ENCODE measurements around the gene S1PR4.

DNA sequence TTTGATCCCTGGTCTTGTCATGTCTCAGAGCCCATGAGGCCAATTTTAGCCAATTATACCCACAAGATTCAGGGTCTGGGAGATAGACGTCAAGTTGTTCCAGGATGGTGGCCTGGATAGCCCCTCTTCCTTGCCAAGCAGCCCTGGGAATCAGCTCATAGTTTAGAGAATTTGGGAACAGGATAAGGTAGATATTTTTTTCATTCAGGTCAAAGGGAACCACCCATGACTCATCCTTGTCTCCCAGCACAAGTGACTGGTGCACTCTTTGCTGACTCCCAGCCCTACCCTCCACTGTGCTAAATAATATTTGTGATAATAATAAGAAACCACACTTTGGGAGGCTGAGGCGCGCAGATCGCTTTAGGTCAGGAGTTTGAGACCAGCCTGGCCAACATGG lies 17.1 kb upstream of the S1PR4 start:
- TF ChIP-seq, protein P1, sequence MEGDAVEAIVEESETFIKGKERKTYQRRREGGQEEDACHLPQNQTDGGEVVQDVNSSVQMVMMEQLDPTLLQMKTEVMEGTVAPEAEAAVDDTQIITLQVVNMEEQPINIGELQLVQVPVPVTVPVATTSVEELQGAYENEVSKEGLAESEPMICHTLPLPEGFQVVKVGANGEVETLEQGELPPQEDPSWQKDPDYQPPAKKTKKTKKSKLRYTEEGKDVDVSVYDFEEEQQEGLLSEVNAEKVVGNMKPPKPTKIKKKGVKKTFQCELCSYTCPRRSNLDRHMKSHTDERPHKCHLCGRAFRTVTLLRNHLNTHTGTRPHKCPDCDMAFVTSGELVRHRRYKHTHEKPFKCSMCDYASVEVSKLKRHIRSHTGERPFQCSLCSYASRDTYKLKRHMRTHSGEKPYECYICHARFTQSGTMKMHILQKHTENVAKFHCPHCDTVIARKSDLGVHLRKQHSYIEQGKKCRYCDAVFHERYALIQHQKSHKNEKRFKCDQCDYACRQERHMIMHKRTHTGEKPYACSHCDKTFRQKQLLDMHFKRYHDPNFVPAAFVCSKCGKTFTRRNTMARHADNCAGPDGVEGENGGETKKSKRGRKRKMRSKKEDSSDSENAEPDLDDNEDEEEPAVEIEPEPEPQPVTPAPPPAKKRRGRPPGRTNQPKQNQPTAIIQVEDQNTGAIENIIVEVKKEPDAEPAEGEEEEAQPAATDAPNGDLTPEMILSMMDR (IDR thresholded peaks at IDR 0.05; ENCODE audit: insufficient read depth, low read depth, low read length) = no peak
- TF ChIP-seq EZH2 (IDR thresholded peaks at IDR 0.05; ENCODE audit: insufficient read depth, low read length) = no peak

Data from astrocyte (in vitro differentiated cells and primary cell).